Measurements from ENCODE around the gene CASKIN2.
"Not testable (repeated sequence)": the region's sequence is repeated elsewhere in the genome, so short reads cannot be mapped to it uniquely, and the experiment has no call there.

Gene CASKIN2

DNA sequence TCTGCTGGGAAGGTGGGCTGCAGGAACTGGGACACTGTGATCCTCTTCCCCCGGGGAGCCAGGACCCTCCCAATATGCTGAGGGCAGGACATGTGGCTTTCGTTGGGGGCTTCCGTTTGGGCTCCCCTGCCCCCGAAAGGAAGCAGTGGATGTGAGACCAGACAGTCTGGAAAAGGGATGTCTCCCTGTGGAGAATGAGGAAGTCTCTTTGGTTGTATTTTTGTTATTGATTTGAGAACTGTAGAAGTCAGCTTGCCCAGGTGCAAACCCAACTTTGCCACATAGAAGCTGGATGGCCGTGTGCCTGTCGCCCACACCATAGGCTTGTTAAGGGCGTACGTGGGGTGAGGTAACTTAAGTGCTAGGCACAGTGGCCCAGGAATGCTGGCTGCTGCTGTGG lies 28.9 kb upstream of the CASKIN2 start:
- DNase-seq, result no peak

DNA sequence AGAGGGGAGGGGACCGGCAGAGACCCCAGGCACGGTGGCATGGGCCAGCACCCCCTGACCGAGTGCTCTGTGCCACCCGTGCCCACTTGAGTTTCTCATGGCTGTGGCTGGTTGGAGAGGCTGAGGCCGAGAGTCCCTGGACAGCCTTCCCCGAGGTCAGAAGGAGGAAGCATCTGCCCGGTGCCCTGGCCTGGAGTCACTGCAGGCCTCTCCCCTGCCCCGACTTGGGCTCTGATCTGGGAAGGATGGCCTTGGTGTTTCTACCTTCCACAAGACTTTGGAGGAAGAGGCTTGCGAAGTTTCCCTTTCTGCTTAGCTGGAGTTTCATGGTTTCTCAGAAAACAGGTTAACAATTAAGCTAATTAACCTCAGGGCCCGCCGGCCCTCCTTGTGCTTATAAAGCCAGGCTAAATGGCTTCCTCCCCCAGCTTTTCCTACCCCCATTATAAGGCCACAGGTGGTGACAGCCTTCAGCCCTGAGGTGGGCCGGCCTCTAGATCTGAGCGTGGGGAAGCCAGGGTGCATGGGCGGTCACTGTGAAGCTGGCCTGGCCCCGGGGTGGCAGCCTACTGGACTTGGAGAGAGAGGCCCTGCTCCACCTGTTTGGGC lies 27.5 kb upstream of the CASKIN2 start:
- DNase-seq, result no peak

GRCh38 chr17:75542229-75542628 lies 26.9 kb upstream of the CASKIN2 start:
- no peak for DNase-seq

- DNase-seq, result no peak
Measured at GRCh38 chr17:75540923-75541503, 25.7 kb upstream of the CASKIN2 start.

- no peak for DNase-seq
Measured at GRCh38 chr17:75539967-75540729, 24.8 kb upstream of the CASKIN2 start.

DNA sequence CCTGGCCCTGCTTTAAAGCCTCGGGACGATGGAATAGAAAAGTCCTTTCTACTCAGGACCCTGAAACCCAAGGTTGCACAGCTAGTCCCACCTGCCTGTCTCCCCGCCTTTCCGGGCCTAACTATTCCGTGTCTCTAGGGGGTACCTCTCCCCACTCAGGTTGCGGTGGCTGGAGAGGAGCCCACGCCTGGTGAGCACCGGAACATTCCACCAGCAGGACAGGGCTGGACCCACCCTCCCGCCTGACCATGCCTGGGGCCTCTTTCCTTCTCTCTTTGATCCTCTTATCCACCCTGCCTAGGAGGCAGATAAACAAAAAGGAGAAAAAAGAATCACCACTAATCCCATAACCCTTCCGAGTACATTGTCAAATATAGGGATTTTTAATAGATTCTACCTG lies 21.0 kb upstream of the CASKIN2 start:
- DNase-seq, result no peak

- no peak for DNase-seq
Measured at GRCh38 chr17:75535871-75536270, 20.5 kb upstream of the CASKIN2 start.

- peak; percentile 39 for DNase-seq
Measured at GRCh38 chr17:75535119-75535537, 19.8 kb upstream of the CASKIN2 start.

- no peak for DNase-seq
Measured at GRCh38 chr17:75531721-75532072, 16.4 kb upstream of the CASKIN2 start.

DNA sequence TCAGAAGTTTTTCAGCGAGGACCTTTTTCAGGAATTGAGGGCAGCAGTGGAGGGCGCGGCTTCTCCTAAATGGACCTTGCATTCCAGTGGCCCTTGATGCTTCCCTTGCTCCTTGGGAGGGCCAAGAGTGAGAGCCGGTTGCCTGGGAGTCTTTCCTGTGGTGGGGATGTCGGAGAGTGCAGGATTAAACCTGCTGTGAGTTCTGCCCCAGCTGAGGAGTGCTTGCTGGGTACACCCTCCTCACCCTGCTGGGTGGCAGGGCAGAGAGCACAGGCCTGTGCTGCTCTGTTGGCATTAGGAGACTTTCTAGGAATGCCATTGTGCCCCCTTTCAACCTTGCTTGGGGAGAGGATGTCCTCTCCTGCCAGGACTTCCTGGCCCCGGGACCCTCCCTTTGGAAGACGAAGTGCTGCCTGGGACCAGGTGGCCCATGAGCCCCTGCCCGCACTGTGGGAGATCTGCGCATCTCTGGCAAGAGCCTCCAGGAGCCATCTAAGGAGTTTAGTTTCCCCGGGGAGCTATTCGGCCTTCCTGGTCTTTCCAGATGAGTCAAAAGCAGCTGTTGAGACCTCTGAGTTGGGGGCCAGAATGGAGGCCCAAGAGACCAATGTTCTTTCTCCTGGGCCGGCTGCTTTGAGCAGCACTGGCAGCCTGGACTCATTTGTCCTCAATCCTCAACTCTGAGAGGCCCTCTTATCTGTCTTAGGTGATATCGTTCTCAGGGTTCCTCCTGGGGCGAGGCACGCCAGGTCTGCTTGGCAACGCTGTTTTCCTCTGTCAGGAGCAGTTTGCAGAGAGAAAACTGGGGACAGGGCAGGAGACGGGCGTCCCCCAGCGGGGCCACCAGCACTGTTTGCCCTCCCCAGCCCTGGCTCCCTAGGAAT lies 15.7 kb upstream of the CASKIN2 start:
- DNase-seq, result no peak

DNA sequence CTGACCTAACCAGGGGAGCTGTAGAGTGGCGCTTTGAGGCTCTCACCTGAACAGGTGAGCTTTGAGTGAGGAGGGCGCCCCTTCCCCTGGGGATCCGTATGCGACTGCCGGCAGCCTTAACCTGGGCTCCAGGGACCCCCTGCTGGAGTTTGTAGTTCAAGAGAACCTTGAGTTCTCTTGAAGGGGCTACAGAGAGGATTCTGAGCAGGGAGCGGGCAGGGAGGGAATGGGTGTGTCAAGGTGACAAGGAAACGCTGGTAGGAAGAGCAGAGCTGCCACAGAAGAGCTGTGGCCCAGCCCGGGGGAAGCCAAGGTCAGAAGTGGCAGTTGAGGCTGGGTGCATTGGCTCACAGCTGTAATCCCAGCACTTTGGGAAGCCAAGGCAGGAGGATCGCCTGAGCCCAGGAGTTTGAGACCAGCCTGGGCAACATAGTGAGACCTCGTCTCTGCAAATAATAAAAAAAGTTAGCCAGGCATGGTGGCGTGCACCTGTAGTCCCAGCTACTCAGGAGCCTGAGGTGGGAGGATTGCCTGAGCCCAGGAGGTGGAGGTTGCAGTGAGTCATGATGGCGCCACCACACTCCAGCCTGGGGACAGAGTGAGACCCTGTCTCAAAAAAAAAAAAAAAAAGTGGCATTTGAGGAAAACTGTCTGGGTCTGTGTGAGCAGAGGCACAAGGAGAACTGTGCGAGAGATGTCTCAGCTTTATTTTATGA lies 11.4 kb upstream of the CASKIN2 start:
- DNase-seq, result no peak

GRCh38 chr17:75525806-75526554 lies 10.6 kb upstream of the CASKIN2 start:
- DNase-seq, result no peak

DNA sequence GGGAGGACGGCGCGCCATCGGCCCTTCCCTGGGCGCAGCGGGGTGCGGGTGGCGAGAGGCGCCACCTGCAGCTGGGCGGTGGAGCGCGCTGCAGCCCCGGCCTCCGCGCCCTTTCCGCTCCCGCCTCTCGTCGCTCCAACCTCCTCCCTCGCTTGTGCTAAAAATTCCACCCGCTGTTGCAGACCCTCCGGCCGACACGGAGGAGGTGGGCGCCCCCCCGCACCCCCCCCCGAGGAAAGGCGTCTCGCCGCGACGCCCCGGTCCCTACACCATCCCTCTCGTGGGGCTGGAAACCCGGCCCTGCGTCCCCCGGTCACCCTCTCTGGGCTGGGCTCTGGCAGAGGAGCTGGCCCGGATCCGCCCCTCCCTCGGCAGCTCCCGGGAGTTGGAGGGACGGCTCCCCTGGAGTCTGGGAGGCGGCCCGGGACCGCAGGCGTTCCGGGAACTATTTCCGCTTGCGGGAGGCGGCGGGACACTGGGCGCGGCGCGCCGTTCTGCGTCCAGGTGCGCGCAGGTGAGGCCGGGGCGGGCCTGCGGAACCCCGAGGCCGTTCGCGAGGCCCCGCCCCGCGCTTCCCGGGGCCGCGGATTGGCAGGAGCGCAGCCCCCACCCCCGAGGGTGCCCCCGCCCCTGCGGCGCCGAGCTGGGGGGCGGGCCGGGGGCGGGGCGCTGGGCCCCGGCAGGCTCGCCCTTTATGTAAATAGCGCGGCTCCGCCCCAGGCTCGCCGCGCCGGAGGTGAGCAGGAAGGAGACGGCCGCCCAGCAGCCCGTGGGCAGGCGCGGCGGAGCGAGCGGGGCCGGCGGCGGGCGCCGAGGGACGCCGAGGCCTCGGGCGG lies 9.9 kb upstream of the CASKIN2 start, which contains the start of gene LLGL2:
Gene LLGL2, plus strand, starts transcription at position 728 of the 836 bp plus-strand sequence. CDS start 17,730 bp downstream, outside the sequence.
- DNase-seq, result peak; percentile 84

GRCh38 chr17:75524269-75524969 lies 9.1 kb upstream of the CASKIN2 start:
- no peak for DNase-seq

DNA sequence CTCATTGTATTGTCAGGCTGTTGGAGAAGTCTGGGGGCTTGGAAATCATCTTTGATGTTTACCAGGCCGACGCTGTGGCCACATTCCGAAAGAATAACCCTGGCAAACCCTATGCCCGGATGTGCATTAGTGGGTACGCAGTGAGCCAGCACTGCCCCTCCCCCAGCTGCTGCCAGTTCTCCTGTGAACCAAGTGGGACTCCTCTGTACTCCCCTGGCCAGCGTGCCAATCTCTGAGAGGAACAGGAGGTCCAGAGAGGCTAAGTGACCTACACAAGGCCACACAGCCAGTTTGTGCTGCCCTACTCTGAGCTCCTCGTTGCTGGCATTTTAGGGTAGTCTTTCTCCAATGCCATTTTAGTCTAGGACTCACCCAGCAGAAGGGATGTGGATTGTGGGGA lies 8.3 kb upstream of the CASKIN2 start:
- no peak for DNase-seq

DNA sequence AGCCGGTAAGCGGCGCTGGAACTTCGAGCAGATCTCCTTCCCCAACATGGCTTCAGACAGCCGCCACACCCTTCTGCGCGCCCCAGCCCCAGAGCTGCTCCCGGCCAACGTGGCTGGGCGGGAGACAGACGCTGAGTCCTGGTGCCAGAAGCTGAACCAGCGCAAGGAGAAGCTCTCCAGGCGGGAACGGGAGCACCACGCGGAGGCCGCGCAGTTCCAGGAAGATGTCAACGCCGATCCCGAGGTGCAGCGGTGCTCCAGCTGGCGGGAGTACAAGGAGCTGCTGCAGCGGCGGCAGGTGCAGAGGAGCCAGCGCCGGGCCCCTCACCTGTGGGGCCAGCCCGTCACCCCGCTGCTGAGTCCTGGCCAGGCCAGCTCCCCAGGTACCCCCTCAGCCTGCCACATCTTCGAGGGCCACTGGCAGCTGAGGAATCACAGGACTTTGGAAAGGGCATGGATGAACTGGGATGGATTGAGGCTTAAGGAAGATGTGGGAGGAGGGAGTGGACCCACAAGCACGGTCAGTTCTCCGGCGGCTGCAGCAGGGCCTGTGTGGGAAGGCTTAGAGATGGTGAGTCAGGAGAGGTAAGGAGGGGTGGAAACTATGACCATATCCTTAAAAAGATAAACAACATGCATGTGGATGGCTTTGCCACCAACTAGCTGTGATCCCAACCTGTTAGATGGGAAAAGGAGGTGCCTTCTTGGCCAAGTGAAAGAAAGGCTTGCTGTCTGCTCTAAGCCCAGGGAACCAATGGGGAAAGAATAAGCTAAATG lies 6.8 kb upstream of the CASKIN2 start:
- DNase-seq, result no peak

DNA sequence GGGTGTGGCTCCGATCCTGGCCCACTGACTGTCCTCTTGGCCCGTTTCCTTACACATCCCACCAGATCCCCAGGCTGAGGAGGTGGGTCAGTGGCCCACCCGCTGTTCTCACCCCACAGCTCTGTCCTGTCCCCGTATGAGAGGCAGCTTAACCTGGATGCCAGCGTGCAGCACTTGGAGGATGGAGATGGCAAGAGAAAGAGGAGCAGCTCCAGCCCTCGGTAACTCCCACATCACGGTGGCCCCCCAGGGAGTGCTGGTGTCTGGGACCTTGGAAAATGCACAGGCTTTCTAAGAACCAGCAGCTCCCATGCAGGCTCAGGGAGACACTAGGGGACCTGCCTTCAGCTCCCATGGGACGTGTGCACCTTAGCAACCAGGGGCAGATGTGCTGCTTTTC lies 6.0 kb upstream of the CASKIN2 start:
- DNase-seq, result no peak

DNA sequence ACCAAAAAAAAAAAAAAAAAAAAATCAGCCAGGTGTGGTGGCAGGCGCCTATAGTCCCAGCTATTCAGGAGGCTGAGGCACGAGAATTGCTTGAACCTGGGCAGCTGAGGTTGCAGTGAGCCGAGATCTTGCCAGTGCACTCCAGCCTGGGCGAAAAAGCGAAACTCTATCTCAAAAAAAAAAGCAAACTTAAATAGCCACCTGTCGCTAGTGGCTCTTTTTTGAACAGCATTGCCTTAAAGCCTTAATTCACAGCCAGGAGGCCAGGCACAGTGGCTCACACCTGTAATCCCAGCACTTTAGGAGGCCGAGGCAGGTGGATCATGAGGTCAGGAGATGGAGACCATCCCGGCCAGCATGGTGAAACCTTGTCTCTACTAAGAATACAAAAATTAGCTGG lies 5.1 kb upstream of the CASKIN2 start:
- not testable (repeated sequence) for DNase-seq

DNA sequence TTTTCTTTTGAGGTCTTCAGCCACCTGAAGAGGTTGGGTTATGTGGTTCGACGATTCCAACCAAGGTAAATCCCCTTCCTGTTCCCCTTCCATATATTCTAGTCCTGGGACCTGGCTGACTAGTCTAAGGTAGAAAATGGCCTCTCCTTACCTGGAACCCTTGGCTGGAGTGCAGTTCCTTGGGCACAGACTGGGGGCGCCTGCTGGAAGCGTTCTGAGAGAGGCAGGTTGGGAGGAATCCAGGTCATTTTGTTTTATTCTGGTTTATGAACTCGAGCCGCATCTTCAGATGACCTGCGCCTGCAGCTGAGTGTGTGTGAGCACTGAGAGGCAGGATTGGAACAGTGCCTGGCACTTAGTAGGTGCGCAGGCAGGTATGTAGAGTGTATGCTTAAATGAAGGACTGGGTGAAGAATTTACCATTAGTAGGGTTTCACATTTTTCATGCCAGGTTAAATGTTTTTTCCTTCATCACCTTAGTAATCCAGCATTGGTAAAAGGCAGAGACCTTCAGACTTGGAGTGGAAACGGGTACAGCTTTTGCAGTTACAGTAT lies 3.7 kb upstream of the CASKIN2 start:
- DNase-seq, result no peak
